Karpas-422 (cell line): ENCODE results near the gene CHAD. TPM values are rescaled to one million over a fixed set of nuclear protein-coding genes. Genes with fewer than 3 reads are reported as not detected.

Experiments used
- DNase-seq: peaks from one replicate; pipeline ENCODE4 v3.0.0-alpha.2; 2015
- H2AFZ ChIP-seq: fragments of 200-600 bp; sonication (generic); 2 replicates; pipeline ENCODE4 v1.6.1; 2014; ENCODE audit warnings: antibody characterized with exemption, low read length, mixed read lengths
- H3K27ac ChIP-seq: fragments of 200-600 bp; sonication (generic); 2 replicates; pipeline ENCODE4 v1.5.1; 2014; ENCODE audit warnings: mild to moderate bottlenecking, low read length, moderate library complexity
- H3K27me3 ChIP-seq: fragments of 200-600 bp; sonication (generic); 2 replicates; pipeline ENCODE4 v1.6.1; 2014; ENCODE audit warnings: low read length, mixed read lengths
- H3K36me3 ChIP-seq: fragments of 200-600 bp; sonication (generic); 2 replicates; pipeline ENCODE4 v1.6.1; 2014; ENCODE audit warnings: low read length, mixed read lengths; ENCODE audit not compliant: insufficient read depth
- H3K4me1 ChIP-seq: fragments of 200-600 bp; sonication (generic); 2 replicates; pipeline ENCODE4 v1.6.1; 2014; ENCODE audit warnings: mild to moderate bottlenecking, low read length, mixed read lengths
- H3K4me2 ChIP-seq: fragments of 200-600 bp; sonication (generic); 2 replicates; pipeline ENCODE4 v1.6.1; 2014; ENCODE audit warnings: low read length, low read depth, mild to moderate bottlenecking; ENCODE audit not compliant: poor library complexity, severe bottlenecking
- H3K4me3 ChIP-seq: fragments of 200-600 bp; sonication (generic); 2 replicates; pipeline ENCODE4 v1.5.1; 2014; ENCODE audit warnings: mild to moderate bottlenecking, antibody characterized with exemption, low read length, mixed read lengths
- H3K79me2 ChIP-seq: fragments of 200-600 bp; sonication (generic); 2 replicates; pipeline ENCODE4 v1.6.1; 2014; ENCODE audit warnings: mild to moderate bottlenecking, low read length, mixed read lengths
- H3K9ac ChIP-seq: fragments of 200-600 bp; sonication (generic); 2 replicates; pipeline ENCODE4 v1.6.0; 2014; ENCODE audit warnings: low read length
- H3K9me2 ChIP-seq: fragments of 200-600 bp; sonication (generic), shearing (Covaris generic); replicated peaks from 2 replicates; pipeline ENCODE4 v1.6.0; 2014; ENCODE audit warnings: mild to moderate bottlenecking, low read length, moderate library complexity; ENCODE audit not compliant: insufficient read depth
- H3K9me3 ChIP-seq: fragments of 300-700, 200-600 bp; sonication (generic); 2 replicates; pipeline ENCODE4 v1.6.1; 2014; ENCODE audit warnings: low read length, mixed read lengths
- H4K20me1 ChIP-seq: fragments of 200-600 bp; sonication (generic); 2 replicates; pipeline ENCODE4 v1.6.1; 2014; ENCODE audit warnings: mild to moderate bottlenecking, antibody characterized with exemption, low read length, low read depth; ENCODE audit not compliant: insufficient read depth
- total RNA-seq: library from RNA; depleted of rRNA; stranded (reverse); fragments of >200 nt; shearing (Covaris generic); gene quantifications from 2 replicates; pipeline ENCODE4 v1.2.3, GENCODE V29; 2014; ENCODE audit warnings: low replicate concordance

Gene CHAD
- total RNA-seq, 1 experiment from 2014 or later, result not detected

- Histone ChIP-seq H3K9me2 (no peaks in the 10 kb centered on the region), H3K27me3 (no peaks in the 10 kb centered on the region), H4K20me1 (no peaks in the 10 kb centered on the region), H2AFZ (no peak overlapping the region), H3K4me3 (no peak overlapping the region), H3K79me2 (no peaks in the 10 kb centered on the region), H3K9ac (no peak overlapping the region), H3K9me3 (no peaks in the 10 kb centered on the region), H3K27ac (no peak overlapping the region), H3K4me2 (no peak overlapping the region), H3K4me1 (peaks cover 18% of the 10 kb centered on the region), H3K36me3 (peaks cover 19% of the 10 kb centered on the region; the same call in 1 of the 2 replicates)
- DNase-seq, result no peak
Observed at GRCh38 chr17:50487213-50488096, 18.8 kb upstream of the CHAD start.

GRCh38 chr17:50484386-50485155, 15.9 kb upstream of the CHAD start:
- Histone ChIP-seq H3K27ac (no peak overlapping the region), H3K79me2 (peaks cover 16% of the 10 kb centered on the region), H2AFZ (no peak overlapping the region), H3K27me3 (no peaks in the 10 kb centered on the region), H3K4me2 (no peak overlapping the region), H4K20me1 (no peaks in the 10 kb centered on the region), H3K4me3 (no peak overlapping the region), H3K4me1 (peaks cover 25% of the 10 kb centered on the region), H3K9me3 (no peaks in the 10 kb centered on the region), H3K9me2 (no peaks in the 10 kb centered on the region), H3K9ac (no peak overlapping the region), H3K36me3 (peaks cover 19% of the 10 kb centered on the region; the same call in 1 of the 2 replicates)
- DNase-seq, result no peak

GRCh38 chr17:50483266-50483665, 14.6 kb upstream of the CHAD start:
- peaks cover 20% of the 10 kb centered on the region for H3K79me2 ChIP-seq
- H3K27ac ChIP-seq, result no peak overlapping the region
- H4K20me1 ChIP-seq, result no peaks in the 10 kb centered on the region
- H3K4me1 ChIP-seq, result peaks cover 31% of the 10 kb centered on the region
- H3K36me3 ChIP-seq, result peaks cover 19% of the 10 kb centered on the region; the same call in 1 of the 2 replicates
- no peak for DNase-seq
- H3K9me2 ChIP-seq, result no peaks in the 10 kb centered on the region
- H3K4me3 ChIP-seq, result no peak overlapping the region
- no peaks in the 10 kb centered on the region for H3K27me3 ChIP-seq
- no peak overlapping the region for H2AFZ ChIP-seq
- no peaks in the 10 kb centered on the region for H3K9me3 ChIP-seq
- H3K4me2 ChIP-seq, result no peak overlapping the region
- H3K9ac ChIP-seq, result no peak overlapping the region

- Histone ChIP-seq H4K20me1 (no peaks in the 10 kb centered on the region), H3K4me3 (no peak overlapping the region), H3K79me2 (peaks cover 20% of the 10 kb centered on the region), H3K27ac (no peak overlapping the region), H3K27me3 (no peaks in the 10 kb centered on the region), H3K4me1 (peaks cover 38% of the 10 kb centered on the region), H2AFZ (peak overlapping the region; percentile 39; the same call in 1 of the 2 replicates), H3K9me3 (no peaks in the 10 kb centered on the region), H3K4me2 (no peak overlapping the region), H3K9me2 (no peaks in the 10 kb centered on the region), H3K9ac (0 out of 2 replicates have a peak overlapping the region, but pooled peaks have one; percentile 19), H3K36me3 (peaks cover 19% of the 10 kb centered on the region; the same call in 1 of the 2 replicates)
- peak; percentile 88 for DNase-seq
Observed at GRCh38 chr17:50482516-50482915, 13.8 kb upstream of the CHAD start.

- H3K4me3 ChIP-seq, result no peak overlapping the region
- no peak overlapping the region for H3K4me2 ChIP-seq
- H3K27ac ChIP-seq, result no peak overlapping the region
- H3K4me1 ChIP-seq, result peaks cover 40% of the 10 kb centered on the region
- no peaks in the 10 kb centered on the region for H4K20me1 ChIP-seq
- DNase-seq, result no peak
- H3K9ac ChIP-seq, result 0 out of 2 replicates have a peak overlapping the region, but pooled peaks have one; percentile 19
- no peaks in the 10 kb centered on the region for H3K27me3 ChIP-seq
- H2AFZ ChIP-seq, result no peak overlapping the region
- H3K9me2 ChIP-seq, result no peaks in the 10 kb centered on the region
- H3K79me2 ChIP-seq, result peaks cover 20% of the 10 kb centered on the region
- H3K9me3 ChIP-seq, result no peaks in the 10 kb centered on the region
- H3K36me3 ChIP-seq, result peaks cover 19% of the 10 kb centered on the region; the same call in 1 of the 2 replicates
Observed at GRCh38 chr17:50482110-50482509, 13.4 kb upstream of the CHAD start.

GRCh38 chr17:50481648-50482047, 13.0 kb upstream of the CHAD start:
- Histone ChIP-seq H3K9ac (no peak overlapping the region), H2AFZ (no peak overlapping the region), H3K27me3 (no peaks in the 10 kb centered on the region), H3K4me3 (no peak overlapping the region), H3K4me1 (peaks cover 40% of the 10 kb centered on the region), H4K20me1 (no peaks in the 10 kb centered on the region), H3K9me3 (no peaks in the 10 kb centered on the region), H3K79me2 (peaks cover 20% of the 10 kb centered on the region), H3K27ac (0 out of 2 replicates have a peak overlapping the region, but pooled peaks have one; percentile 17), H3K36me3 (peaks cover 19% of the 10 kb centered on the region; the same call in 1 of the 2 replicates), H3K4me2 (no peak overlapping the region), H3K9me2 (no peaks in the 10 kb centered on the region)
- no peak for DNase-seq

GRCh38 chr17:50480854-50481490, 12.3 kb upstream of the CHAD start:
- Histone ChIP-seq H3K4me1 (peaks cover 40% of the 10 kb centered on the region), H2AFZ (no peak overlapping the region), H3K9ac (peak overlapping the region; percentile 83; the same call in 1 of the 2 replicates), H3K27me3 (no peaks in the 10 kb centered on the region), H3K4me2 (peak overlapping the region; percentile 87), H3K36me3 (peaks cover 17% of the 10 kb centered on the region; the same call in 1 of the 2 replicates), H4K20me1 (no peaks in the 10 kb centered on the region), H3K9me3 (no peaks in the 10 kb centered on the region), H3K79me2 (peaks cover 20% of the 10 kb centered on the region), H3K27ac (peak overlapping the region; percentile 17; the same call in 1 of the 2 replicates), H3K4me3 (peak overlapping the region; percentile 84; the same call in 1 of the 2 replicates), H3K9me2 (no peaks in the 10 kb centered on the region)
- peak; percentile 47 for DNase-seq
